Measurements from ENCODE around the gene NPR3.

The NPR3 gene

DNA sequence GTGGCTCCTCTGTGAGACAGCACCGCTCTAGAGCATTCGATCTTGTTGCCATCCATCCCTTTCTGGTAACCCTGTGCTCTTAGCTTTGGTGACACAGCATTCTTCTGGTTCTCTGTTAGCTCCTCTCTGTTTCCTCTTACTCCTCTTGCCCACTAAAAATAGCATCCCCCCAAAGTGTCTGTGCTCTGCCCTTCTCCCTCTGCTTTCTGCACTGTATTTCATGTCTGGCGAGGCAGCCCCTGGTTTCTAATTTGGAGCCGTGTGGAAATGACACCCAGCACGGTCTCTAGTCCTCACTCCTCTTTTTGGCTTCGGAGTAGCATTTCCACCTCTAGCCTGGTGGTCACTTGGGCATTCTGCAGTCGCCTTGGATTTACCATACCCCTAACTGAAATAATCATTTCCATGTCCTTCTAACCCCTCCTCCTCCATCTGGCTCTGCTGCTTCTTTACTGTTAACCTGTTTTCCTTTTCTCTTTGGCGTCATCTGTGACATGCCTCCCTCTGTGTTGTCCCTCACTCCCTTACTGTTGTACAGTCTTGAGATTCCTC, 23.8 kb downstream of the NPR3 start:
- Histone ChIP-seq H3K27me3 (replicated peaks in 2 of 5; ENCODE audit: control insufficient read depth in 4 of 5, insufficient read depth in 5 of 5, low read length in 4 of 5) (no peaks in the 10 kb centered on the region), H3K9me3 (ENCODE audit: control extremely low read depth in 1 of 5, control insufficient read depth in 4 of 5, insufficient read depth in 2 of 5, low read depth in 1 of 5, low read length in 4 of 5) (no peaks in the 10 kb centered on the region), H3K36me3 (ENCODE audit: control insufficient read depth in 4 of 4, insufficient read depth in 4 of 4, low read length in 3 of 4) (peaks cover 15 to 25% (median 17%) of the 10 kb centered on the region in 4 experiments), H3K4me1 (ENCODE audit: control extremely low read depth in 1 of 4, control insufficient read depth in 4 of 4, insufficient read depth in 4 of 4, low read length in 3 of 4) (peaks cover 34 to 70% (median 52%) of the 10 kb centered on the region in 4 experiments), H3K4me3 (ENCODE audit: control insufficient read depth in 1 of 7, extremely low read depth in 1 of 7, insufficient read depth in 4 of 7, low read depth in 2 of 7, low read length in 6 of 7) (peak overlapping the region in 5 of 7 experiments; percentile 20 to 62 (median 58)), H3K27ac (ENCODE audit: insufficient read depth in 1 of 2, low read depth in 1 of 2, low read length in 2 of 2, poor library complexity in 1 of 2, severe bottlenecking in 2 of 2) (peak overlapping the region; percentile 30 to 65)
- 0% methylated on average over 7 of the region's 8 CpGs for WGBS (ENCODE audit: insufficient coverage)
- CTCF ChIA-PET: interaction anchor here (0.6 to 5.5 kb wide), 13 partner anchors 12 to 182 kb away, joined by 3 to 25 read pairs (median 4); partner anchors contain the start of gene NPR3
- POLR2A ChIA-PET: interaction anchor here (1.3 to 1.6 kb wide), 2 partner anchors 22 to 24 kb away, joined by 3 to 4 read pairs; partner anchors contain the start of gene NPR3
- peak in 2 of 3 donors; percentile 64 to 77 for DNase-seq

DNA sequence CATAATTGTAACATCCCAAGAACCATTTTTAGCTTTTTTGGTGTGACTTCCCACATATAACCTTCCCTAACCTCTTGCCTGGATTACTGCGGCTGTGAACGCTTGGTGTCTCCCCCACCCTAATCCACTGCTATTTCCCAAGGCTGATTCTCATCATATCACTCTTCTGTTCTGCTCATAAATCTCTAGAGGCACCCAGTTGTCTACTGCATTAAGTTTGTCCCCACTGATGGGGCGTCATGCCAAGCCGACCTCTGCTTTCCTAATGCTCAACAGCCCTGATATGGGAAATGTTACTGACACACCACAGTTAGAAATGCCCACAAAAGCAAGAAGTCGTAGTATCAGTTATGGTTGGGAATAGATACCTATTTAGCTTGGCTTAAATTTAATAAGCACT, 24.4 kb downstream of the NPR3 start:
- no peak for DNase-seq
- Histone ChIP-seq H3K27ac (ENCODE audit: insufficient read depth in 1 of 2, low read depth in 1 of 2, low read length in 2 of 2, poor library complexity in 1 of 2, severe bottlenecking in 2 of 2) (peak overlapping the region; percentile 30 to 60), H3K27me3 (replicated peaks in 2 of 5; ENCODE audit: control insufficient read depth in 4 of 5, insufficient read depth in 5 of 5, low read length in 4 of 5) (no peaks in the 10 kb centered on the region), H3K36me3 (ENCODE audit: control insufficient read depth in 4 of 4, insufficient read depth in 4 of 4, low read length in 3 of 4) (peaks cover 18 to 31% (median 21%) of the 10 kb centered on the region in 4 experiments), H3K4me3 (ENCODE audit: control insufficient read depth in 1 of 7, extremely low read depth in 1 of 7, insufficient read depth in 4 of 7, low read depth in 2 of 7, low read length in 6 of 7) (peak overlapping the region in 2 of 7 experiments; percentile 3 to 16), H3K9me3 (ENCODE audit: control extremely low read depth in 1 of 5, control insufficient read depth in 4 of 5, insufficient read depth in 2 of 5, low read depth in 1 of 5, low read length in 4 of 5) (no peaks in the 10 kb centered on the region), H3K4me1 (ENCODE audit: control extremely low read depth in 1 of 4, control insufficient read depth in 4 of 4, insufficient read depth in 4 of 4, low read length in 3 of 4) (peaks cover 30 to 64% (median 47%) of the 10 kb centered on the region in 4 experiments)
- CTCF ChIA-PET: interaction anchor here (0.8 to 5.5 kb wide), 5 partner anchors 13 to 117 kb away, joined by 3 to 25 read pairs (median 12); partner anchors contain the start of gene NPR3
- POLR2A ChIA-PET: no interaction called here
- 72% methylated on average over 4 of the region's 5 CpGs for WGBS (ENCODE audit: insufficient coverage)

DNA sequence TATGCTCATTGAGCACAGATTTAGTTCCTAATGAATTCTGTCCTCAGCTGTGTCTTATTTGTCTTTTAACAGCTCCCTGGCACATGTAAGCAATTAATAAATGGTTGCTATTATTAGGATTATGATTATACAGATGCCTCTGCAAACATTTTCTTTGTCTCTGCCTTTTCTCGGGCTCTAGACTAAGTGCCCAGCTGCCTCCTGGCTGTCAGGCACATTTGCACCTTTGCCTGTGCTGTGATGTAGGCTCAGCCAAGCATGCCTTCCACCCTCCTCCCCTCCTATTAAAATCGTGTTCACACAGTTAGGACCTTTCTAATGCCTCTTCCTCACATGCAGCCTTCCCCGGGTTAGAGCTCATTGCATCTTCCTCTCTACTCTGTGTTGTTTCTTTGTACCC, 25.7 kb downstream of the NPR3 start:
- H3K27me3 ChIP-seq (replicated peaks in 2 of 5; ENCODE audit: control insufficient read depth in 4 of 5, insufficient read depth in 5 of 5, low read length in 4 of 5): no peaks in the 10 kb centered on the region
- H3K36me3 ChIP-seq (ENCODE audit: control insufficient read depth in 4 of 4, insufficient read depth in 4 of 4, low read length in 3 of 4): peaks cover 20 to 41% (median 24%) of the 10 kb centered on the region in 4 experiments
- ChIA-PET CTCF (interaction anchor here (0.7 to 3.0 kb wide), 8 partner anchors 10 to 117 kb away, joined by 3 to 17 read pairs (median 5); no protein-coding TSS in a partner anchor), POLR2A (no interaction called here)
- H3K4me3 ChIP-seq (ENCODE audit: control insufficient read depth in 1 of 7, extremely low read depth in 1 of 7, insufficient read depth in 4 of 7, low read depth in 2 of 7, low read length in 6 of 7): no peak overlapping the region
- H3K4me1 ChIP-seq (ENCODE audit: control extremely low read depth in 1 of 4, control insufficient read depth in 4 of 4, insufficient read depth in 4 of 4, low read length in 3 of 4): peaks cover 23 to 58% (median 45%) of the 10 kb centered on the region in 4 experiments
- DNase-seq: no peak
- WGBS (ENCODE audit: insufficient coverage): 44% methylated on average over 3 of the region's 3 CpGs
- H3K9me3 ChIP-seq (ENCODE audit: control extremely low read depth in 1 of 5, control insufficient read depth in 4 of 5, insufficient read depth in 2 of 5, low read depth in 1 of 5, low read length in 4 of 5): no peaks in the 10 kb centered on the region
- peak overlapping the region in 1 of 2 experiments; percentile 40 for H3K27ac ChIP-seq (ENCODE audit: insufficient read depth in 1 of 2, low read depth in 1 of 2, low read length in 2 of 2, poor library complexity in 1 of 2, severe bottlenecking in 2 of 2)

- no peak overlapping the region for H3K4me3 ChIP-seq (ENCODE audit: control insufficient read depth in 1 of 7, extremely low read depth in 1 of 7, insufficient read depth in 4 of 7, low read depth in 2 of 7, low read length in 6 of 7)
- DNase-seq: no peak
- peaks cover 35 to 64% (median 37%) of the 10 kb centered on the region in 4 experiments for H3K36me3 ChIP-seq (ENCODE audit: control insufficient read depth in 4 of 4, insufficient read depth in 4 of 4, low read length in 3 of 4)
- H3K4me1 ChIP-seq (ENCODE audit: control extremely low read depth in 1 of 4, control insufficient read depth in 4 of 4, insufficient read depth in 4 of 4, low read length in 3 of 4): peaks cover 3 to 45% (median 25%) of the 10 kb centered on the region in 4 experiments
- ChIA-PET POLR2A (no interaction called here), CTCF (interaction anchor here (1.4 kb wide), 1 partner anchor 11 kb away, joined by 6 read pairs; no protein-coding TSS in a partner anchor)
- no peak overlapping the region for H3K27ac ChIP-seq (ENCODE audit: insufficient read depth in 1 of 2, low read depth in 1 of 2, low read length in 2 of 2, poor library complexity in 1 of 2, severe bottlenecking in 2 of 2)
- H3K27me3 ChIP-seq (replicated peaks in 2 of 5; ENCODE audit: control insufficient read depth in 4 of 5, insufficient read depth in 5 of 5, low read length in 4 of 5): no peaks in the 10 kb centered on the region
- 100% methylated on average over 1 of the region's 4 CpGs for WGBS (ENCODE audit: insufficient coverage)
- no peaks in the 10 kb centered on the region for H3K9me3 ChIP-seq (ENCODE audit: control extremely low read depth in 1 of 5, control insufficient read depth in 4 of 5, insufficient read depth in 2 of 5, low read depth in 1 of 5, low read length in 4 of 5)
Observed at GRCh38 chr5:32740651-32741050, 29.5 kb downstream of the NPR3 start.

GRCh38 chr5:32745317-32745716, 34.2 kb downstream of the NPR3 start:
- H3K27ac ChIP-seq (ENCODE audit: insufficient read depth in 1 of 2, low read depth in 1 of 2, low read length in 2 of 2, poor library complexity in 1 of 2, severe bottlenecking in 2 of 2): peak overlapping the region in 1 of 2 experiments; percentile 52
- WGBS (ENCODE audit: insufficient coverage): 13% methylated on average over 1 of the region's 2 CpGs
- CTCF ChIA-PET: no interaction called here
- POLR2A ChIA-PET: no interaction called here
- no peak for DNase-seq
- peaks cover 3 to 18% (median 5%) of the 10 kb centered on the region in 5 experiments for H3K9me3 ChIP-seq (ENCODE audit: control extremely low read depth in 1 of 5, control insufficient read depth in 4 of 5, insufficient read depth in 2 of 5, low read depth in 1 of 5, low read length in 4 of 5)
- H3K4me3 ChIP-seq (ENCODE audit: control insufficient read depth in 1 of 7, extremely low read depth in 1 of 7, insufficient read depth in 4 of 7, low read depth in 2 of 7, low read length in 6 of 7): no peak overlapping the region
- peaks cover 0 to 29% (median 12%) of the 10 kb centered on the region in 4 experiments for H3K4me1 ChIP-seq (ENCODE audit: control extremely low read depth in 1 of 4, control insufficient read depth in 4 of 4, insufficient read depth in 4 of 4, low read length in 3 of 4)
- peaks cover 36 to 86% (median 42%) of the 10 kb centered on the region in 4 experiments for H3K36me3 ChIP-seq (ENCODE audit: control insufficient read depth in 4 of 4, insufficient read depth in 4 of 4, low read length in 3 of 4)
- H3K27me3 ChIP-seq (replicated peaks in 2 of 5; ENCODE audit: control insufficient read depth in 4 of 5, insufficient read depth in 5 of 5, low read length in 4 of 5): no peaks in the 10 kb centered on the region

- Histone ChIP-seq H3K27me3 (replicated peaks in 2 of 5; ENCODE audit: control insufficient read depth in 4 of 5, insufficient read depth in 5 of 5, low read length in 4 of 5) (no peaks in the 10 kb centered on the region), H3K36me3 (ENCODE audit: control insufficient read depth in 4 of 4, insufficient read depth in 4 of 4, low read length in 3 of 4) (peaks cover 9 to 48% (median 26%) of the 10 kb centered on the region in 4 experiments), H3K4me1 (ENCODE audit: control extremely low read depth in 1 of 4, control insufficient read depth in 4 of 4, insufficient read depth in 4 of 4, low read length in 3 of 4) (peaks cover 7 to 23% (median 9%) of the 10 kb centered on the region in 4 experiments), H3K4me3 (ENCODE audit: control insufficient read depth in 1 of 7, extremely low read depth in 1 of 7, insufficient read depth in 4 of 7, low read depth in 2 of 7, low read length in 6 of 7) (no peak overlapping the region), H3K27ac (ENCODE audit: insufficient read depth in 1 of 2, low read depth in 1 of 2, low read length in 2 of 2, poor library complexity in 1 of 2, severe bottlenecking in 2 of 2) (peak overlapping the region in 1 of 2 experiments; percentile 25), H3K9me3 (ENCODE audit: control extremely low read depth in 1 of 5, control insufficient read depth in 4 of 5, insufficient read depth in 2 of 5, low read depth in 1 of 5, low read length in 4 of 5) (peaks cover 0 to 11% (median 6%) of the 10 kb centered on the region in 5 experiments)
- DNase-seq: no peak
- ChIA-PET POLR2A (no interaction called here), CTCF (interaction anchor here (0.6 to 4.2 kb wide), 14 partner anchors 10 to 164 kb away, joined by 3 to 17 read pairs (median 5); partner anchors contain the start of gene NPR3)
- no CpG with 5 or more reads among the region's 4 CpGs for WGBS (ENCODE audit: insufficient coverage)
Observed at GRCh38 chr5:32752411-32752810, 41.3 kb downstream of the NPR3 start.

DNA sequence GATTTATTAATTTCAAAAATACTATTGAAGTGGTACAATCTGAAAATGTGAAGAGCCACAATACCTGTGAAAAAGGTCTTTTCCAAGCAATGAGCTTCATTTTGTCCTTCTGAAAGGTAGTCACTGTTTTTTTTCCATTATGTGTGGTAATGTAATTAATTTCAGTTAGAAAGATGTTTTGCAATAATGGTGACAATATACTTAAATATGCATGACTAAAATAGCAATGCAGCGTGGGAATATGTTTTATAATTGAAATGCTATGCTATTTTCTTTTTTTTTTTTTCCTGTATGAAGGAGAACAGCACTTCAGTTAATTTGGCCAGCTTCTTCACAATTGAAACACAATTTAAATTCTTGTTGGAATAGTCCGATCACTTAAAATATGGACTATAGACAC, 41.9 kb downstream of the NPR3 start:
- ChIA-PET CTCF (interaction anchor here (0.6 to 4.2 kb wide), 18 partner anchors 11 to 163 kb away, joined by 3 to 17 read pairs (median 4); partner anchors contain the start of gene NPR3), POLR2A (interaction anchor here (0.6 kb wide), 1 partner anchor 22 kb away, joined by 5 read pairs; no protein-coding TSS in a partner anchor)
- H3K27ac ChIP-seq (ENCODE audit: insufficient read depth in 1 of 2, low read depth in 1 of 2, low read length in 2 of 2, poor library complexity in 1 of 2, severe bottlenecking in 2 of 2): peak overlapping the region in 1 of 2 experiments; percentile 25
- H3K4me3 ChIP-seq (ENCODE audit: control insufficient read depth in 1 of 7, extremely low read depth in 1 of 7, insufficient read depth in 4 of 7, low read depth in 2 of 7, low read length in 6 of 7): no peak overlapping the region
- H3K9me3 ChIP-seq (ENCODE audit: control extremely low read depth in 1 of 5, control insufficient read depth in 4 of 5, insufficient read depth in 2 of 5, low read depth in 1 of 5, low read length in 4 of 5): peaks cover 0 to 6% (median 4%) of the 10 kb centered on the region in 5 experiments
- H3K36me3 ChIP-seq (ENCODE audit: control insufficient read depth in 4 of 4, insufficient read depth in 4 of 4, low read length in 3 of 4): peaks cover 9 to 42% (median 22%) of the 10 kb centered on the region in 4 experiments
- H3K4me1 ChIP-seq (ENCODE audit: control extremely low read depth in 1 of 4, control insufficient read depth in 4 of 4, insufficient read depth in 4 of 4, low read length in 3 of 4): peaks cover 7 to 23% (median 9%) of the 10 kb centered on the region in 4 experiments
- WGBS (ENCODE audit: insufficient coverage): 100% methylated on average over 1 of the region's 2 CpGs
- no peak for DNase-seq
- no peaks in the 10 kb centered on the region for H3K27me3 ChIP-seq (replicated peaks in 2 of 5; ENCODE audit: control insufficient read depth in 4 of 5, insufficient read depth in 5 of 5, low read length in 4 of 5)
